HG03196 (cell line): Measurements from ENCODE around the gene LRRC38.
"Not testable (repeated sequence)": the region's sequence is repeated elsewhere in the genome, so short reads cannot be mapped to it uniquely, and the experiment has no call there.

ENCODE experiments used
- ATAC-seq: cut with Tn5 transposase; IDR thresholded peaks from one replicate; pipeline ENCODE4 v1.9.1; 2021; ENCODE audit not compliant: unreplicated experiment

The LRRC38 gene

DNA sequence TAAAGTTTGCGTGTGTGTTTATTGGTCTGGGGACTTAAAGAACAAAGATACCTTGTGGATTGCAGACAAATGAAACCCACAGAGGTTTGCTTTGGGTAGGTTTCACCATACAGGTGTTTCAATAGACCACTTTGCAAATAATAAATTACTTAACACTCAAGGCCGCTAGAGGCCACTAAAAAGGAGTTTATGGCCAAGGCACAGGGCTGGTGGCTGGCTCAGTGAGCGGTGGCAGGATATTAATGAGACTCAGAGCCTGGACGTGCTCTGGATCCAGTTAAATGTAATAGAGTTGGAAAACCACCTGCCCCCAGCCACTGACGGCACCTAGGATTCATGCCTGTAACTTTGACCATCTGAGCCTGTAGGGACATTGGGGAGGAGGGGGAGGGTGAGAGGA is 44.5 kb downstream of the LRRC38 start:
- ATAC-seq: no peak

GRCh38 chr1:13465515-13465914 is 48.3 kb downstream of the LRRC38 start:
- ATAC-seq: no peak

DNA sequence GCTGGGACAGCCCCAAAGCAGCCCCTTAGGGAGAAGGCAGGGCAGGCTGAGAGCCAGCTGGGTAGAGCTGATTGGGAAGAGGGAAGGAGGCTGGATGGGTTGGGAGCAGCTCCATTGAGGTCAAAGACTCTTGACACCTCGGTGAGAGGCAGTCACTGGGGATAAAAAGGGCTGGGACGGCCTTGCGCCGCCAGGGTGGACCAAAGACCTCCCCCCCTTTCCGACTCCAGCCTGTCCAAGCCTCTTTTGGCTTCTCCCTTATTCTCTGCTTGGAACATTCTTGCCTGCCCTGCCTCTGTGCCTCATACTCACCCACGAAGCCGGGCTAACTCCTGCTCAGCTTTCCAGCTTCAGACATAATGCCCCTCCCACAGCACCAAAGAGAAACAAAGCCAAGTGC is 51.1 kb downstream of the LRRC38 start:
- no peak for ATAC-seq

GRCh38 chr1:13461977-13462376 is 51.8 kb downstream of the LRRC38 start:
- ATAC-seq: no peak

- no peak for ATAC-seq
These were observed 56.8 kb downstream of the LRRC38 start for GRCh38 chr1:13456904-13457532.

DNA sequence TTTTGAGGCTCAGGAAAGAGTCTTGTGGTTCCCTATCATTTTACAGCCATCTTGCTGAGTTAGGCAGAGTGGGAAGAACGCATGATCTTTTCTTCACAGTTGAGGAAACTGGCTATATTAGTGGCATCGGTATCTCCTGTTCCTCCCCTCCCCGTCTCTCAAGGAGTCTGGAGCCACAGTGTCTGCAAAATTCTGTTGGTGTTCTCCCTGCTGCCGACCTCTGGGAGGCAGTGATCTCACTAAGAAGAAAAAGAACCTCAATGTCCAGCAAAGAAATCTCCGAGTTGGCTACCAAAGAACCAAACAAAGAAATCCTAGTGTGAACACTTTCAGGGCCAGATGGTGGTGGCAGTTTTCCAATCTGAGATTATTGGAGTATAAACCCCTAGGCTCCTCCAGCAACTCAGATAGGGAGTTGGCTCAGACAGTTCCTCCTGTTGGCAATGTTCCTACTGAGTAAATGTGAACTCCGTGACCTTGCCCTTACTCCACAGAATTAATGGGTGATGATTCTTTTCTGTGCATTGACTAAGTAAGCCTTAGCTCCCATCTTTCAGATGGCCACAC is 62.3 kb downstream of the LRRC38 start:
- no peak for ATAC-seq

- ATAC-seq: no peak
These were observed 63.6 kb downstream of the LRRC38 start for GRCh38 chr1:13450204-13450603.

- no peak for ATAC-seq
These were observed 70.3 kb downstream of the LRRC38 start for GRCh38 chr1:13443335-13443979.

DNA sequence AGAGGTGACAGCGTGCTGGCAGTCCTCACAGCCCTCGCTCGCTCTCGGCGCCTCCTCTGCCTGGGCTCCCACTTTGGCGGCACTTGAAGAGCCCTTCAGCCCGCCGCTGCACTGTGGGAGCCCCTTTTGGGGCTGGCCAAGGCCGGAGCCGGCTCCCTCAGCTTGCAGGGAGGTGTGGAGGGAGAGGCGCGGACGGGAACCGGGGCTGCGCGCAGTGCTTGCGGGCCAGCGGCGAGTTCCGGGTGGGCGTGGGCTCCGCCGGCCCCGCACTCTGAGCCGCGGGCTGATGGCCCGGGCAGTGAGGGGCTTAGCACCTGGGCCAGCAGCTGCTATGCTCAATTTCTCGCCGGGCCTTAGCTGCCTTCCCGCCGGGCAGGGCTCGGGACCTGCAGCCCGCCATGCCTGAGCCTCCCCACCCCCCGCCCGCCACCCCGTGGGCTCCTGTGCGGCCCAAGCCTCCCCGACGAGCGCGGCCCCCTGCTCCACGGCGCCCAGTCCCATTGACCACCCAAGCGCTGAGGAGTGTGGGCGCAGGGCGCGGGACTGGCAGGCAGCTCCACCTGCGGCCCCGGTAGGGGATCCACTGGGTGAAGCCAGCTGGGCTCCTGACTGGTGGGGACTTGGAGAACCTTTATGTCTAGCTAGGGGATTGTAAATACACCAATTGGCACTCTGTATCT is 74.6 kb downstream of the LRRC38 start:
- ATAC-seq: not testable (repeated sequence)

DNA sequence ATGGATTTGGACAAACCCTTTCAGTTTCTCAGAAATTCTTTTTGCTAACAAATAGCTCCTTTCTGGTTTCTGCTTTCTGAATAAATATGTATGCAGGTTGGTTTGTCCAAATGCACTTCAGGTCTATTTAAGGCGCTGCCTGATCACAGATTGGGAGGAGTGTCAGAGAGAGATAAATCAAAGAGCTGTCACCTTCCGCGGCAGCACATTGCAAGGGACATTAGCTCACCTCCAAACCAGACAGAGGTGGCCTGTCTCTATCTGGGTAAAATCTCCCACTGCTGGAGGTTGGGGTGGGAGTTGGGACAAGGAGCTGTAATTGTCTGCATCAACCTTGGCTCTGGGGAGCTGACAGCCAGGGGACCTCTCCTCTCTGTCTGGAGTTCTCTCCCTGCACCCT is 78.3 kb downstream of the LRRC38 start:
- no peak for ATAC-seq

DNA sequence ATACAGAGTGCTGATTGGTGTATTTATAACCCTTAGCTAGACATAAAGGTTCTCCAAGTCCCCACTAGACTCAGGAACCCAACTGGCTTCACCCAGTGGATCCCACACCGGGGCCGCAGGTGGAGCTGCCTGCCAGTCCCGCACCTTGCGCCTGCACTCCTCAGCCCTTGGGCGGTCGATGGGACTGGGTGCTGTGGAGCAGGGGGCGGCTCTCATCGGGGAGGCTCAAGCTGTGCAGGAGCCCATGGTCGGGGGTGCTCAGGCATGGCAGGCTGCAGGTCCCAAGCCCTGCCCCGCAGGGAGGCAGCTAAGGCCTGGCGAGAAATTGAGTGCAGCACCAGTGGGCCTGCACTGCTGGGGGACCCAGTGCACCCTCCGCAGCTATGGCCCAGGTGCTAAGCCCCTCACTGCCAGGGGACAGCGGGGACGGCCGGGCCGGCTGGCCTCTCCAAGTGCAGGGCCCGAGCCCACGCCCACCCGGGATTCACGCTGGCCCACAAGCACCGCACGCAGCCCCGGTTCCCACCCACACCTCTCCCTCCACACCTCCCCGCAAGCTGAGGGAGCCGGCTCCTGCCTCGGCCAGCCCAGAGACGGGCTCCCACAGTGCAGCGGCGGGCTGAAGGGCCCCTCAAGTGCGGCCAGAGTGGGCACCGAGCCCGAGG is 80.0 kb downstream of the LRRC38 start:
- not testable (repeated sequence) for ATAC-seq

- no peak for ATAC-seq
These were observed 81.6 kb downstream of the LRRC38 start for GRCh38 chr1:13432251-13432650.

DNA sequence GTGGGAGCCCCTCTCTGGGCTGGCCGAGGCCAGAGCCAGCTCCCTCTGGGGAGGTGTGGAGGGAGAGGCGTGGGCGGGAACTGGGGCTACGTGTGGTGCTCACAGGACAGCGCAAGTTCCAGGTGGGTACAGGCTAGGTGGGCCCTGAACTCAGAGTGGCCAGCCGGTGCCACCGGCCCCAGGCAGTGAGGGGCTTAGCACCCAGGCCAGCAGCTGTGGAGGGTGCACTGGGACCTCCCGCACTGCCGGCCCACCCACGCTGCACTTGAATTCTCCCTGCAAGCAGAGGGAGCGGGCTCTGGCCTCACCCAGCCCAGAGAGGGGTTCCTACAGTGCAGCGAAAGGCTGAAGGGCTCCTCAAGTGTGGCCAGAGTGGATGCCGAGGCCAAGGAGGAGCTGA is 83.3 kb downstream of the LRRC38 start:
- ATAC-seq: no peak
